Right lobe of liver (tissue), 6 donors: ENCODE measurements around the gene MAML2. TPM values are rescaled to one million over a fixed set of nuclear protein-coding genes. Genes with fewer than 3 reads are reported as not detected.
A peak's percentile ranks its signal among the peaks of the same experiment; 100 is the strongest.

ENCODE experiments used
- ATAC-seq, 4 donors: fragments of 200-7000 bp; cut with Tn5 transposase; one replicate each; pipeline ENCODE4 v1.9.1; 2020; ENCODE audit warnings: mild to moderate bottlenecking in 4 of 4, moderate library complexity in 4 of 4
- DNase-seq, 3 donors: peaks; one replicate each; pipeline ENCODE4 v3.0.0-alpha.2; 2020
- H3K27ac ChIP-seq, 3 donors: fragments of 200-600 bp; one replicate each; pipeline ENCODE4 v1.8.0; 2022
- H3K27me3 ChIP-seq, 2 donors: fragments of 200-600 bp; one replicate each; pipeline ENCODE4 v1.8.0; 2022
- H3K36me3 ChIP-seq, 4 donors: fragments of 200-600 bp; sonication (generic) in 1 of 4; one replicate each; pipeline versions ENCODE4 v1.5.1 to v1.8.0; 2017 to 2022; ENCODE audit warnings: control low read depth in 1 of 4
- H3K4me1 ChIP-seq, 4 donors: fragments of 200-600 bp; sonication (generic) in 1 of 4; one replicate each; pipeline versions ENCODE4 v1.5.1 to v1.8.0; 2017 to 2022; ENCODE audit warnings: control low read depth in 1 of 4
- H3K4me3 ChIP-seq, 3 donors: fragments of 200-600 bp; one replicate each; pipeline ENCODE4 v1.8.0; 2022
- H3K9me3 ChIP-seq, 4 donors: fragments of 200-600 bp; sonication (generic) in 1 of 4; one replicate each; pipeline versions ENCODE4 v1.5.1 to v1.8.0; 2017 to 2022; ENCODE audit warnings: control low read depth in 1 of 4
- CTCF ChIP-seq, 4 donors: fragments of 200-600 bp in 3 of 4; fragments of 450-650 bp in 1 of 4; IDR thresholded peaks; one replicate each; pipeline versions ENCODE4 v1.5.1 to v1.8.0; 2016 to 2022; ENCODE audit warnings: antibody characterized with exemption in 4 of 4, mild to moderate bottlenecking in 2 of 4
- POLR2A ChIP-seq: fragments of 450-650 bp; IDR thresholded peaks from one replicate; pipeline ENCODE4 v1.6.1; 2017; ENCODE audit warnings: antibody characterized with exemption, mild to moderate bottlenecking
- WGBS: methylation state at CpG from one replicate; pipeline ENCODE4 v1.1.6; 2018; ENCODE audit warnings: low coverage, low lambda C conversion rate; ENCODE audit not compliant: insufficient coverage; ENCODE audit errors: missing lambda C conversion rate; 5-methylcytosine and 5-hydroxymethylcytosine counted together
- intact Hi-C, 2 donors: fragments of 100-400 bp; cut with DNase I; formaldehyde crosslinking; loops; one replicate each; pipeline versions ENCODE4 v1.11.2 to v1.14.1; 2022
- total RNA-seq, 6 experiments: library from RNA; depleted of rRNA in 2 of 6; stranded (reverse); fragments of >200 nt in 2 of 6; fragmentation: NEBNext Ultra II Directional in 3 of 6; extraction: Animal tissue kit (Norgen Biotek cat#: 25700) in 3 of 6; gene quantifications; one replicate each; pipeline versions ENCODE4 v1.1.0 to v1.2.4, GENCODE V29; 2016 to 2023
- donor health status: DM: no; HTN: yes; CAD: no.
- donor health status: DM: no; HTN: no; CAD: no.
- donor health status: DM: no; HTN: no; CAD: no.
- donor health status: DM: no; HTN: yes; CAD: no.
- donor health status: DM: no; HTN: yes; CAD: no.

Gene MAML2
- total RNA-seq, 6 experiments from 2014 or later: 0.92 to 2.3 (median 1.9) TPM

DNA sequence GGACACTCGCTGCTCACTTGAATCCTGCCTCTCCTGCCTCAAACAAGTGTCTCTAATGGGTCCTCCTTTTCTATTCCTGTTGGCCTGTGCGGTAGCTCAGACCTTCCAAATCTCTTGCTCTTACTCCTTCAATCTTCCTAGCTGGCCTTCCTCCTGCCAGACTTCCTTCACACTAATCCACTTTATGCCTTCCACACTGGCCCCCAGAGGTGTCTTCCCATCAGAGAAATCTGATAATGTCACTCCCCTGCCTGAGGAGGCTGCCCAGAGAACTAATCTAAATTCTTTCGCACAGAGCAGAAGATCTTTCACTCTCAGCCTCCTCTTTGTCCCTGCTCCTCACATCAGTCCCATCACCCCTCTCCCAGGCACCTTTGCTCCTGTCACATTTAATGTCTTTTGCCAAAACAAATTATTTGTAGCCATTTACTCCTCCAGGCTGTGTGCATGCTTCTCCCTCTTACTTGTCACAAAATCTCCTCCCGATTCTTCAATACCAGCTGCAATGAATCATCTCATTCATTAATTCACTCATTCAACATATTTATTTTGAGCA, 175.7 kb downstream of the MAML2 start:
- DNase-seq (no peak), ATAC-seq (no peak)
- no peaks in the 10 kb centered on the region for H3K27me3 ChIP-seq
- WGBS: 71% methylated on average over 4 of the region's 4 CpGs
- H3K4me1 ChIP-seq: no peaks in the 10 kb centered on the region
- intact Hi-C loops: no loop called here
- H3K36me3 ChIP-seq: no peaks in the 10 kb centered on the region
- no peak for TF ChIP-seq POLR2A
- no peak for TF ChIP-seq CTCF (IDR thresholded peaks at IDR 0.05)
- H3K9me3 ChIP-seq: no peaks in the 10 kb centered on the region
- no peak overlapping the region for H3K4me3 ChIP-seq
- no peak overlapping the region for H3K27ac ChIP-seq

GRCh38 chr11:96162816-96163499, 180.0 kb downstream of the MAML2 start:
- Histone ChIP-seq H3K4me1 (no peaks in the 10 kb centered on the region), H3K36me3 (no peaks in the 10 kb centered on the region), H3K4me3 (no peak overlapping the region), H3K27me3 (no peaks in the 10 kb centered on the region), H3K9me3 (no peaks in the 10 kb centered on the region), H3K27ac (peak overlapping the region in 2 of 3 donors; percentile 26 to 34)
- intact Hi-C loops: no loop called here
- ATAC-seq (peak; percentile 68 to 85 (median 79)), DNase-seq (no peak)
- WGBS: 57% methylated on average over 6 of the region's 6 CpGs
- TF ChIP-seq CTCF (IDR thresholded peaks at IDR 0.05): no peak
- no peak for TF ChIP-seq POLR2A

DNA sequence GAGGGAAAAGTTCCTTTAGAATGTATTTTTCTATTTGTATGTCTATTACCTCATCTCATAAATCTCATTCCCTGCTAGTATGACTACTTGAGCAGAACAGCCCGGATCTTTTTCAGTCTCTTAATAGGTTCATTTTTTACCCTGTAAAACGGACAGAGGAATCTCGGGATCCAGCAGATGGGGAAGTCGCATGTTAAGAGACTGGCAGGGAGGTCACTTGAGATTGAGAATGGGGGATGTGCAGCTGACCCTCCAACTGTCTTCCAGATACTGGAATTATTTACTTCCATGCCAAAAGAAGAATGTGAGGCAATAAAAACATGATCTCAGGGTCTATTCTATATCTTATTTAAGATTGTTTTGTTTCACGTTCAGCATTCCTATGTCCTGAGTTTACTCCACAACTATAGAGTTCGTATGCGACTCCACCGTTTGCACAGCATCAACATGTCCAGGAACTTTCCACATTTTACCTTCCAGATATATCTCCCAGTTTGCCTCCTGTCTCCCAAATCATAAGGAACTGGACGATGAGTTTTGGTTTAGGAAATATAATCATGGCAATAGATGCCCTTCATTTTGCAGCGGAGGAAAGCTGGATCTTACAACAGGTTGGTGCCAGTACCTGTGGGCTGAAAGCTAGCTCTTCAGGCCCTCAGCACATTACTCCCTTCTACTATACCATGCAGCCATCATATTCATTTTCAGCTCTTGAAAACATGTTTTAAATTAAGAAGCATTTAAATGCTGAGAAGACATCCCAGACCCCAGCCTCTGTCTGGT, 181.5 kb downstream of the MAML2 start:
- no peak overlapping the region for H3K4me3 ChIP-seq
- WGBS: 60% methylated on average over 10 of the region's 10 CpGs
- H3K27ac ChIP-seq: no peak overlapping the region
- no peaks in the 10 kb centered on the region for H3K27me3 ChIP-seq
- no peaks in the 10 kb centered on the region for H3K36me3 ChIP-seq
- DNase-seq (no peak), ATAC-seq (peak in 1 of 4 donors; percentile 15)
- peaks cover 0 to 4% (median 0%) of the 10 kb centered on the region in 4 donors for H3K4me1 ChIP-seq
- H3K9me3 ChIP-seq: no peaks in the 10 kb centered on the region
- intact Hi-C loops: no loop called here
- TF ChIP-seq CTCF (IDR thresholded peaks at IDR 0.05) (no peak), POLR2A (no peak)

- no peak for DNase-seq
- ATAC-seq: no peak
- Histone ChIP-seq H3K27me3 (no peaks in the 10 kb centered on the region), H3K27ac (no peak overlapping the region), H3K4me1 (peaks cover 0 to 4% (median 0%) of the 10 kb centered on the region in 4 donors), H3K9me3 (no peaks in the 10 kb centered on the region), H3K4me3 (no peak overlapping the region), H3K36me3 (no peaks in the 10 kb centered on the region)
- intact Hi-C loops: no loop called here
- TF ChIP-seq POLR2A (no peak), CTCF (IDR thresholded peaks at IDR 0.05) (no peak)
- 49% methylated on average over 5 of the region's 7 CpGs for WGBS
These were observed 182.2 kb downstream of the MAML2 start for GRCh38 chr11:96160732-96161306.
